ENCODE results near the gene PCDHB10.
"Not testable (repeated sequence)": the region's sequence is repeated elsewhere in the genome, so short reads cannot be mapped to it uniquely, and the experiment has no call there.

The PCDHB10 gene

GRCh38 chr5:141188682-141189081 lies 3.5 kb upstream of the PCDHB10 start:
- not testable (repeated sequence) for DNase-seq (ENCODE audit: low spot score)

GRCh38 chr5:141189131-141189530 lies 3.0 kb upstream of the PCDHB10 start:
- DNase-seq (ENCODE audit: low spot score), result not testable (repeated sequence)

GRCh38 chr5:141194332-141194731 lies 2.2 kb downstream of the PCDHB10 start:
- not testable (repeated sequence) for DNase-seq (ENCODE audit: low spot score)

GRCh38 chr5:141196363-141196762 lies 4.2 kb downstream of the PCDHB10 start:
- no peak for DNase-seq (ENCODE audit: low spot score)

- no peak for DNase-seq (ENCODE audit: low spot score)
Measured at GRCh38 chr5:141199359-141200235, 7.4 kb downstream of the PCDHB10 start, which contains the start of gene PCDHB11. Gene PCDHB11, plus strand, starts transcription at chr5:141199627. Its CDS starts 148 bp downstream, at chr5:141199775.

- not testable (repeated sequence) for DNase-seq (ENCODE audit: low spot score)
Measured at GRCh38 chr5:141201126-141201525, 9.0 kb downstream of the PCDHB10 start.

GRCh38 chr5:141201646-141202045 lies 9.5 kb downstream of the PCDHB10 start:
- DNase-seq (ENCODE audit: low spot score), result not testable (repeated sequence)

GRCh38 chr5:141208478-141208877 lies 16.3 kb downstream of the PCDHB10 start, which contains the start of gene PCDHB12:
Gene PCDHB12, plus strand, starts transcription at chr5:141208719. Its CDS starts 189 bp downstream, at chr5:141208908.
- DNase-seq (ENCODE audit: low spot score), result no peak

GRCh38 chr5:141210281-141210680 lies 18.1 kb downstream of the PCDHB10 start:
- not testable (repeated sequence) for DNase-seq (ENCODE audit: low spot score)

- not testable (repeated sequence) for DNase-seq (ENCODE audit: low spot score)
Measured at GRCh38 chr5:141210849-141211248, 18.7 kb downstream of the PCDHB10 start.

GRCh38 chr5:141213656-141214339 lies 21.6 kb downstream of the PCDHB10 start, which contains the start of gene PCDHB13:
Gene PCDHB13, plus strand, starts transcription at chr5:141213919. Its CDS starts 205 bp downstream, at chr5:141214124.
- DNase-seq (ENCODE audit: low spot score), result not testable (repeated sequence)

- not testable (repeated sequence) for DNase-seq (ENCODE audit: low spot score)
Measured at GRCh38 chr5:141214583-141214982, 22.4 kb downstream of the PCDHB10 start.

- DNase-seq (ENCODE audit: low spot score), result not testable (repeated sequence)
Measured at GRCh38 chr5:141215504-141215903, 23.4 kb downstream of the PCDHB10 start.

- not testable (repeated sequence) for DNase-seq (ENCODE audit: low spot score)
Measured at GRCh38 chr5:141216035-141216434, 23.9 kb downstream of the PCDHB10 start.

GRCh38 chr5:141223112-141223783 lies 31.1 kb downstream of the PCDHB10 start, which contains the start of gene PCDHB14:
Gene PCDHB14, plus strand, starts transcription at chr5:141223343. Its CDS starts 163 bp downstream, at chr5:141223506.
- no peak for DNase-seq (ENCODE audit: low spot score)

GRCh38 chr5:141224844-141225243 lies 32.7 kb downstream of the PCDHB10 start:
- not testable (repeated sequence) for DNase-seq (ENCODE audit: low spot score)

- DNase-seq (ENCODE audit: low spot score), result not testable (repeated sequence)
Measured at GRCh38 chr5:141225421-141225820, 33.3 kb downstream of the PCDHB10 start.

GRCh38 chr5:141234109-141234667 lies 42.0 kb downstream of the PCDHB10 start:
- no peak for DNase-seq (ENCODE audit: low spot score)

GRCh38 chr5:141235922-141236321 lies 43.8 kb downstream of the PCDHB10 start:
- not testable (repeated sequence) for DNase-seq (ENCODE audit: low spot score)

- no peak for DNase-seq (ENCODE audit: low spot score)
Measured at GRCh38 chr5:141236516-141237313, 44.6 kb downstream of the PCDHB10 start.

- no peak for DNase-seq (ENCODE audit: low spot score)
Measured at GRCh38 chr5:141241496-141241895, 49.3 kb downstream of the PCDHB10 start.
